SKM-1 treated with dmso at 0.1 percent for 144 hours (cell line): ENCODE data around the gene NENF.
"Not testable (repeated sequence)": the region's sequence is repeated elsewhere in the genome, so short reads cannot be mapped to it uniquely, and the experiment has no call there.

Experiments used
- DNase-seq: peaks from one replicate; lab custom pipeline; 2025; ENCODE audit not compliant: unreplicated experiment; lab: John Stamatoyannopoulos, UW

Gene NENF

GRCh38 chr1:212479188-212479587 lies 46.5 kb downstream of the NENF start:
- DNase-seq: no peak

- DNase-seq: not testable (repeated sequence)
Measured at GRCh38 chr1:212480711-212481437, 48.2 kb downstream of the NENF start.

- DNase-seq: no peak
Measured at GRCh38 chr1:212481438-212481767, 48.7 kb downstream of the NENF start.

- no peak for DNase-seq
Measured at GRCh38 chr1:212482006-212482636, 49.4 kb downstream of the NENF start.

GRCh38 chr1:212482637-212483441 lies 50.1 kb downstream of the NENF start:
- DNase-seq: no peak

GRCh38 chr1:212484701-212485570 lies 52.2 kb downstream of the NENF start:
- no peak for DNase-seq

GRCh38 chr1:212485571-212485912 lies 52.8 kb downstream of the NENF start:
- DNase-seq: no peak

GRCh38 chr1:212485913-212486618 lies 53.3 kb downstream of the NENF start:
- DNase-seq: peak; percentile 84

- DNase-seq: no peak
Measured at GRCh38 chr1:212486619-212486975, 53.9 kb downstream of the NENF start.

GRCh38 chr1:212487286-212487685 lies 54.6 kb downstream of the NENF start:
- DNase-seq: no peak

GRCh38 chr1:212487774-212488435 lies 55.2 kb downstream of the NENF start:
- DNase-seq: no peak

GRCh38 chr1:212488436-212489283 lies 55.9 kb downstream of the NENF start:
- DNase-seq: peak; percentile 24

GRCh38 chr1:212489284-212489859 lies 56.7 kb downstream of the NENF start:
- no peak for DNase-seq

- DNase-seq: no peak
Measured at GRCh38 chr1:212490276-212490675, 57.6 kb downstream of the NENF start.

GRCh38 chr1:212491454-212491853 lies 58.7 kb downstream of the NENF start:
- peak; percentile 32 for DNase-seq
